Measurements from ENCODE around the gene ZNF774. TPM values are rescaled to one million over a fixed set of nuclear protein-coding genes. Genes with fewer than 3 reads are reported as not detected.
"Not testable (repeated sequence)": the region's sequence is repeated elsewhere in the genome, so short reads cannot be mapped to it uniquely, and the experiment has no call there.

The ZNF774 gene
- total RNA-seq, 4 donors from 2014 or later: 0.75 to 22.5 (median 10.2) TPM

- no peaks in the 10 kb centered on the region for H3K36me3 ChIP-seq
- no peaks in the 10 kb centered on the region for H3K9me3 ChIP-seq
- 69 to 80% methylated on average over 3 of the region's 3 CpGs for WGBS, 2 donors (ENCODE audit: low coverage in 1 of 2)
- peaks cover 35 to 81% (median 61%) of the 10 kb centered on the region in 4 donors for H3K4me1 ChIP-seq
- DNase-seq: no peak
- intact Hi-C loops (cut with DNase I; ENCODE audit: low total_unique reads): no loop called here
- in situ Hi-C loops (cut with MboI; ENCODE audit: low pct_ligation_motif_present in 1 of 4, low pct_unique_long_range_greater_than_20kb in 1 of 4, low sequenced_read_pairs in 3 of 4): no loop called here
- H3K4me3 ChIP-seq: no peak overlapping the region
- H3K27me3 ChIP-seq: no peaks in the 10 kb centered on the region
- peak overlapping the region; percentile 71 to 93 (median 80) for H3K27ac ChIP-seq
- TF ChIP-seq POLR2AphosphoS5 (IDR thresholded peaks at IDR 0.05) (no peak), POLR2A (IDR thresholded peaks at IDR 0.05) (no peak), EP300 (IDR thresholded peaks at IDR 0.05; ENCODE audit: low read depth) (no peak)
- TF ChIP-seq, protein P1, sequence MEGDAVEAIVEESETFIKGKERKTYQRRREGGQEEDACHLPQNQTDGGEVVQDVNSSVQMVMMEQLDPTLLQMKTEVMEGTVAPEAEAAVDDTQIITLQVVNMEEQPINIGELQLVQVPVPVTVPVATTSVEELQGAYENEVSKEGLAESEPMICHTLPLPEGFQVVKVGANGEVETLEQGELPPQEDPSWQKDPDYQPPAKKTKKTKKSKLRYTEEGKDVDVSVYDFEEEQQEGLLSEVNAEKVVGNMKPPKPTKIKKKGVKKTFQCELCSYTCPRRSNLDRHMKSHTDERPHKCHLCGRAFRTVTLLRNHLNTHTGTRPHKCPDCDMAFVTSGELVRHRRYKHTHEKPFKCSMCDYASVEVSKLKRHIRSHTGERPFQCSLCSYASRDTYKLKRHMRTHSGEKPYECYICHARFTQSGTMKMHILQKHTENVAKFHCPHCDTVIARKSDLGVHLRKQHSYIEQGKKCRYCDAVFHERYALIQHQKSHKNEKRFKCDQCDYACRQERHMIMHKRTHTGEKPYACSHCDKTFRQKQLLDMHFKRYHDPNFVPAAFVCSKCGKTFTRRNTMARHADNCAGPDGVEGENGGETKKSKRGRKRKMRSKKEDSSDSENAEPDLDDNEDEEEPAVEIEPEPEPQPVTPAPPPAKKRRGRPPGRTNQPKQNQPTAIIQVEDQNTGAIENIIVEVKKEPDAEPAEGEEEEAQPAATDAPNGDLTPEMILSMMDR (IDR thresholded peaks at IDR 0.05): no peak
These were observed 56.6 kb downstream of the ZNF774 start for GRCh38 chr15:90408657-90409056.

GRCh38 chr15:90409587-90409986 is 57.5 kb downstream of the ZNF774 start:
- H3K4me1 ChIP-seq: peaks cover 42 to 82% (median 65%) of the 10 kb centered on the region in 4 donors
- DNase-seq; H3K27me3 ChIP-seq; in situ Hi-C loops (cut with MboI; ENCODE audit: low pct_ligation_motif_present in 1 of 4, low pct_unique_long_range_greater_than_20kb in 1 of 4, low sequenced_read_pairs in 3 of 4); intact Hi-C loops (cut with DNase I; ENCODE audit: low total_unique reads); H3K27ac ChIP-seq; H3K4me3 ChIP-seq; H3K36me3 ChIP-seq; H3K9me3 ChIP-seq: not testable (repeated sequence)
- 94% methylated on average over 3 of the region's 3 CpGs; no CpG with 5 or more reads in 1 of the 2 donors for WGBS, 2 donors (ENCODE audit: low coverage in 1 of 2)

- WGBS, 2 donors (ENCODE audit: low coverage in 1 of 2): 93 to 95% methylated on average over 3 to 4 of the region's 4 CpGs
- H3K4me3 ChIP-seq; H3K36me3 ChIP-seq; intact Hi-C loops (cut with DNase I; ENCODE audit: low total_unique reads); in situ Hi-C loops (cut with MboI; ENCODE audit: low pct_ligation_motif_present in 1 of 4, low pct_unique_long_range_greater_than_20kb in 1 of 4, low sequenced_read_pairs in 3 of 4); H3K9me3 ChIP-seq; H3K27ac ChIP-seq; DNase-seq; H3K27me3 ChIP-seq: not testable (repeated sequence)
- H3K4me1 ChIP-seq: peaks cover 42 to 80% (median 62%) of the 10 kb centered on the region in 4 donors
These were observed 58.2 kb downstream of the ZNF774 start for GRCh38 chr15:90410316-90410715.

DNA sequence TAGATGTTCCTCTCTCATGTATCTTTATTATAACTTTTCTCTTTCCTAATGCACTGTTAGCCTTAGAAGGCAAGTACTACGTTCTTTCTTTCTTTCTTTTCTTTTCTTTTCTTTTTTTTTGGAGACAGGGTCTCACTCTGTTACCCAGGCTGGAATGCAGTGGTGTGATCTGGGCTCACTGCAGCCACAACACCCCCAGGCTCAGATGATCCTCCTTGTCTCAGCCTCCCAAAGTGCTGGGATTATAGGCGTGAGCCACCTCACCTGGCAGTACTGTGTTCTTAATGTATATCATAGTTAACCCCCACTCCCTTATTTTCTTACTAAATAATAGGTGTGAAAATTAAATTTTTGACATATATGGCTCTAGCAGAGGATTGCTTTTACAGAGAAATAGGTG is 59.1 kb downstream of the ZNF774 start:
- Histone ChIP-seq H3K4me3 (no peak overlapping the region), H3K27ac (peak overlapping the region in 2 of 4 donors; percentile 74), H3K27me3 (no peaks in the 10 kb centered on the region), H3K9me3 (no peaks in the 10 kb centered on the region), H3K4me1 (peaks cover 42 to 76% (median 56%) of the 10 kb centered on the region in 4 donors), H3K36me3 (no peaks in the 10 kb centered on the region)
- TF ChIP-seq POLR2AphosphoS5 (IDR thresholded peaks at IDR 0.05) (no peak), POLR2A (IDR thresholded peaks at IDR 0.05) (no peak), EP300 (IDR thresholded peaks at IDR 0.05; ENCODE audit: low read depth) (no peak)
- TF ChIP-seq, protein P1 (IDR thresholded peaks at IDR 0.05): no peak
- intact Hi-C loops (cut with DNase I; ENCODE audit: low total_unique reads): no loop called here
- 90 to 100% methylated on average over 1 to 2 of the region's 2 CpGs for WGBS, 2 donors (ENCODE audit: low coverage in 1 of 2)
- no peak for DNase-seq
- in situ Hi-C loops (cut with MboI; ENCODE audit: low pct_ligation_motif_present in 1 of 4, low pct_unique_long_range_greater_than_20kb in 1 of 4, low sequenced_read_pairs in 3 of 4): no loop called here

Small RNA genes within 50 kb of the gene (small RNA-seq; reads per million reads assigned to genes)
- 0 reads per million in 4 donors for gene NDUFA3P4

Other genes with a start within 250 kb of the ZNF774 start
- gene IDH2, start 249.8 kb upstream of the ZNF774 start, total RNA-seq: 100 to 1,000 TPM in 1 of 4 donors, 10 to 100 TPM in 3; 19.1 to 101 (median 85.1) TPM
- 100 to 1,000 TPM; 115 to 193 (median 134) TPM for gene SEMA4B, start 151.0 kb upstream of the ZNF774 start, total RNA-seq
- 100 to 1,000 TPM in 3 of 4 donors, 10 to 100 TPM in 1; 38.4 to 156 (median 131) TPM for gene CIB1, start 118.3 kb upstream of the ZNF774 start, total RNA-seq
- gene GDPGP1, start 118.1 kb upstream of the ZNF774 start, total RNA-seq: 10 to 100 TPM in 3 of 4 donors, 1 to 10 TPM in 1; 6.8 to 28.8 (median 21.3) TPM
- under 1 TPM in 1 of 4 donors, not detected in 3; 0.27 TPM for gene TTLL13, start 102.7 kb upstream of the ZNF774 start, total RNA-seq
- 10 to 100 TPM; 27.7 to 58.3 (median 44.5) TPM for gene NGRN, start 86.6 kb upstream of the ZNF774 start, total RNA-seq
- 100 to 1,000 TPM in 3 of 4 donors, 10 to 100 TPM in 1; 82.8 to 354 (median 282) TPM for gene IQGAP1, start 36.0 kb downstream of the ZNF774 start, total RNA-seq
- gene CRTC3, start 177.6 kb downstream of the ZNF774 start, total RNA-seq: 10 to 100 TPM; 23.0 to 35.9 (median 24.1) TPM